GM04503 (cell line): Measurements from ENCODE around the gene C17orf75.
"Not testable (repeated sequence)": the region's sequence is repeated elsewhere in the genome, so short reads cannot be mapped to it uniquely, and the experiment has no call there.

Experiments
- DNase-seq: peaks from one replicate; pipeline ENCODE4 v3.0.0-alpha.2; 2012; ENCODE audit warnings: low read depth

C17orf75 gene

GRCh38 chr17:32342603-32343325 is 791 bp upstream of the C17orf75 start:
- no peak for DNase-seq

- DNase-seq, result no peak
Observed at GRCh38 chr17:32341141-32341856, 674 bp downstream of the C17orf75 start.

GRCh38 chr17:32335687-32336086 is 6.3 kb downstream of the C17orf75 start:
- peak; percentile 83 for DNase-seq

- no peak for DNase-seq
Observed at GRCh38 chr17:32335046-32335445, 6.9 kb downstream of the C17orf75 start.

GRCh38 chr17:32333187-32333586 is 8.8 kb downstream of the C17orf75 start:
- no peak for DNase-seq

GRCh38 chr17:32331243-32332040 is 10.5 kb downstream of the C17orf75 start:
- no peak for DNase-seq

GRCh38 chr17:32330147-32330546 is 11.8 kb downstream of the C17orf75 start:
- no peak for DNase-seq

GRCh38 chr17:32327911-32328310 is 14.1 kb downstream of the C17orf75 start:
- DNase-seq, result no peak

GRCh38 chr17:32323811-32324491 is 18.0 kb downstream of the C17orf75 start:
- no peak for DNase-seq

- DNase-seq, result no peak
Observed at GRCh38 chr17:32323046-32323445, 18.9 kb downstream of the C17orf75 start.

GRCh38 chr17:32320847-32321246 is 21.1 kb downstream of the C17orf75 start:
- no peak for DNase-seq

GRCh38 chr17:32320080-32320479 is 21.9 kb downstream of the C17orf75 start:
- not testable (repeated sequence) for DNase-seq

GRCh38 chr17:32319548-32319905 is 22.4 kb downstream of the C17orf75 start:
- no peak for DNase-seq

GRCh38 chr17:32318071-32318470 is 23.9 kb downstream of the C17orf75 start:
- DNase-seq, result no peak

- DNase-seq, result no peak
Observed at GRCh38 chr17:32317353-32317752, 24.6 kb downstream of the C17orf75 start.

GRCh38 chr17:32316653-32317052 is 25.3 kb downstream of the C17orf75 start:
- DNase-seq, result not testable (repeated sequence)

GRCh38 chr17:32315171-32315570 is 26.8 kb downstream of the C17orf75 start:
- DNase-seq, result no peak

- DNase-seq, result no peak
Observed at GRCh38 chr17:32314636-32315035, 27.3 kb downstream of the C17orf75 start.

GRCh38 chr17:32311028-32311536 is 30.9 kb downstream of the C17orf75 start:
- DNase-seq, result no peak

GRCh38 chr17:32307658-32308057 is 34.3 kb downstream of the C17orf75 start:
- no peak for DNase-seq

- DNase-seq, result no peak
Observed at GRCh38 chr17:32305049-32305448, 36.9 kb downstream of the C17orf75 start.

GRCh38 chr17:32303781-32304288 is 38.1 kb downstream of the C17orf75 start:
- no peak for DNase-seq
